Fibroblast of lung (primary cell): Measurements from ENCODE around the gene HLF. TPM values are rescaled to one million over a fixed set of nuclear protein-coding genes. Genes with fewer than 3 reads are reported as not detected.

ENCODE experiments used
- DNase-seq, 2 donors: peaks; one replicate each; pipeline versions ENCODE4 v3.0.0 to v3.0.0-alpha.2; 2010; ENCODE audit warnings: low read depth in 2 of 2
- H2AFZ ChIP-seq: 2 replicates; pipeline ENCODE4 v1.5.1; 2012; ENCODE audit warnings: low read length, control low read depth, inconsistent platforms
- H3K27ac ChIP-seq: 2 replicates; pipeline ENCODE4 v1.5.1; 2011; ENCODE audit warnings: low read length, control low read depth; ENCODE audit not compliant: insufficient read depth
- H3K27me3 ChIP-seq: 2 replicates; pipeline ENCODE4 v1.5.1; 2011; ENCODE audit warnings: mild to moderate bottlenecking, low read length; ENCODE audit not compliant: control insufficient read depth, insufficient read depth
- H3K36me3 ChIP-seq: 2 replicates; pipeline ENCODE4 v1.5.1; 2011; ENCODE audit warnings: low read length; ENCODE audit not compliant: control insufficient read depth, insufficient read depth
- H3K4me1 ChIP-seq: 2 replicates; pipeline ENCODE4 v1.5.1; 2011; ENCODE audit warnings: low read length; ENCODE audit not compliant: control insufficient read depth, insufficient read depth; ENCODE audit errors: extremely low read depth
- H3K4me2 ChIP-seq: 2 replicates; pipeline ENCODE4 v1.5.1; 2011; ENCODE audit warnings: low read length, control low read depth; ENCODE audit not compliant: insufficient read depth; ENCODE audit errors: extremely low read depth
- H3K4me3 ChIP-seq, 4 experiments: fragments of 200-600 bp in 1 of 4; sonication (generic) in 1 of 4; replicated peaks in 1 of 4; 2 replicates each; pipeline ENCODE4 v1.5.1; 2011 to 2016; ENCODE audit warnings: low read length in 4 of 4, low read depth in 3 of 4, mild to moderate bottlenecking in 3 of 4, control low read depth in 2 of 4, inconsistent platforms in 1 of 4, mixed read lengths in 1 of 4; ENCODE audit not compliant: insufficient read depth in 1 of 4; ENCODE audit errors: control extremely low read depth in 1 of 4
- H3K79me2 ChIP-seq: 2 replicates; pipeline ENCODE4 v1.5.1; 2012; ENCODE audit warnings: mild to moderate bottlenecking, low read length, inconsistent platforms; ENCODE audit not compliant: control insufficient read depth, insufficient read depth
- H3K9ac ChIP-seq: 2 replicates; pipeline ENCODE4 v1.5.1; 2011; ENCODE audit warnings: mild to moderate bottlenecking, low read length, control low read depth; ENCODE audit not compliant: insufficient read depth
- H3K9me3 ChIP-seq: 2 replicates; pipeline ENCODE4 v1.5.1; 2012; ENCODE audit warnings: low read depth, low read length; ENCODE audit not compliant: control insufficient read depth, insufficient read depth
- H4K20me1 ChIP-seq: 2 replicates; pipeline ENCODE4 v1.5.1; 2011; ENCODE audit warnings: low read length; ENCODE audit not compliant: control insufficient read depth, insufficient read depth; ENCODE audit errors: extremely low read depth
- CTCF ChIP-seq, 2 donors: IDR thresholded peaks in 1 of 2; conservative IDR thresholded peaks in 1 of 2; 1 replicate in 1 of 2; 2 replicates in 1 of 2; pipeline ENCODE4 v1.5.1; 2011 to 2012; ENCODE audit warnings: low read length in 2 of 2, control low read depth in 1 of 2, inconsistent platforms in 1 of 2, low read depth in 1 of 2, mild to moderate bottlenecking in 1 of 2
- EZH2 ChIP-seq: IDR thresholded peaks from 2 replicates; pipeline ENCODE4 v1.5.1; 2012; ENCODE audit warnings: low read length, control low read depth, mild to moderate bottlenecking; ENCODE audit errors: missing control alignments
- polyA plus RNA-seq, 2 donors: library from polyadenylated mRNA; depleted of rRNA in 1 of 2; stranded (reverse) in 1 of 2; unstranded in 1 of 2; fragments of >200 nt; gene quantifications; 2 replicates each; pipeline ENCODE4 v1.2.1, GENCODE V29; 2011 to 2012; ENCODE audit warnings: missing spikeins in 1 of 2
- total RNA-seq: library from RNA; depleted of rRNA; stranded (reverse); fragments of >200 nt; gene quantifications from 2 replicates; pipeline ENCODE4 v1.2.1, GENCODE V29; 2014

Gene HLF
- total and polyA plus RNA-seq, 2 donors (not counting 1 experiment from before 2014, with no cell fraction given) = 0.17 to 0.69 TPM

- Histone ChIP-seq H3K4me3 (no peak overlapping the region), H3K27ac (no peak overlapping the region), H3K36me3 (no peaks in the 10 kb centered on the region), H3K9ac (no peak overlapping the region), H3K79me2 (no peaks in the 10 kb centered on the region), H3K4me2 (no peak overlapping the region), H2AFZ (no peak overlapping the region), H3K4me1 (peaks cover 7% of the 10 kb centered on the region), H4K20me1 (no peaks in the 10 kb centered on the region), H3K27me3 (no peaks in the 10 kb centered on the region), H3K9me3 (no peaks in the 10 kb centered on the region)
- TF ChIP-seq EZH2 (no peak), CTCF (conservative IDR thresholded peaks at IDR 0.05 in 1 of 2, IDR thresholded peaks at IDR 0.05 in 1 of 2; ENCODE audit: low read depth in 1 of 2, low read length in 2 of 2) (no peak)
- DNase-seq = no peak
These were observed 11.4 kb downstream of the HLF start for GRCh38 chr17:55275894-55276804.

- Histone ChIP-seq H3K27ac (no peak overlapping the region), H3K36me3 (no peaks in the 10 kb centered on the region), H2AFZ (no peak overlapping the region), H3K9ac (no peak overlapping the region), H3K9me3 (no peaks in the 10 kb centered on the region), H4K20me1 (no peaks in the 10 kb centered on the region), H3K4me1 (peaks cover 9% of the 10 kb centered on the region), H3K27me3 (no peaks in the 10 kb centered on the region), H3K4me3 (no peak overlapping the region), H3K79me2 (no peaks in the 10 kb centered on the region), H3K4me2 (no peak overlapping the region)
- TF ChIP-seq EZH2 = no peak
- no peak for TF ChIP-seq CTCF (conservative IDR thresholded peaks at IDR 0.05 in 1 of 2, IDR thresholded peaks at IDR 0.05 in 1 of 2; ENCODE audit: low read depth in 1 of 2, low read length in 2 of 2)
- no peak for DNase-seq
These were observed 13.6 kb downstream of the HLF start for GRCh38 chr17:55278173-55278961.

GRCh38 chr17:55279203-55279602, 14.4 kb downstream of the HLF start:
- no peak overlapping the region for H2AFZ ChIP-seq
- H3K4me3 ChIP-seq = no peak overlapping the region
- no peak overlapping the region for H3K4me2 ChIP-seq
- peaks cover 6% of the 10 kb centered on the region for H3K4me1 ChIP-seq
- no peaks in the 10 kb centered on the region for H4K20me1 ChIP-seq
- H3K9me3 ChIP-seq = no peaks in the 10 kb centered on the region
- no peaks in the 10 kb centered on the region for H3K27me3 ChIP-seq
- no peak for DNase-seq
- no peak overlapping the region for H3K9ac ChIP-seq
- no peak overlapping the region for H3K27ac ChIP-seq
- no peaks in the 10 kb centered on the region for H3K79me2 ChIP-seq
- no peaks in the 10 kb centered on the region for H3K36me3 ChIP-seq
- TF ChIP-seq EZH2 (no peak), CTCF (conservative IDR thresholded peaks at IDR 0.05 in 1 of 2, IDR thresholded peaks at IDR 0.05 in 1 of 2; ENCODE audit: low read depth in 1 of 2, low read length in 2 of 2) (no peak)
